HG03175 (cell line): ENCODE measurements around the gene TRIO.

Experiments used
- ATAC-seq: cut with Tn5 transposase; IDR thresholded peaks from one replicate; pipeline ENCODE4 v1.9.1; 2021; ENCODE audit warnings: mild to moderate bottlenecking, moderate library complexity; ENCODE audit not compliant: unreplicated experiment

TRIO gene

GRCh38 chr5:14492331-14492964, 349.3 kb downstream of the TRIO start:
- no peak for ATAC-seq

GRCh38 chr5:14495301-14495700, 352.2 kb downstream of the TRIO start:
- ATAC-seq: no peak

- no peak for ATAC-seq
These were observed 354.2 kb downstream of the TRIO start for GRCh38 chr5:14497311-14497710.

- no peak for ATAC-seq
These were observed 358.5 kb downstream of the TRIO start for GRCh38 chr5:14501353-14502293.

- ATAC-seq: no peak
These were observed 359.1 kb downstream of the TRIO start for GRCh38 chr5:14502294-14502690.

- ATAC-seq: no peak
These were observed 360.0 kb downstream of the TRIO start for GRCh38 chr5:14503017-14503680.

- ATAC-seq: no peak
These were observed 360.7 kb downstream of the TRIO start for GRCh38 chr5:14503681-14504331.

- no peak for ATAC-seq
These were observed 361.2 kb downstream of the TRIO start for GRCh38 chr5:14504332-14504727.

- ATAC-seq: no peak
These were observed 361.7 kb downstream of the TRIO start for GRCh38 chr5:14504816-14505215.

GRCh38 chr5:14505310-14506139, 362.4 kb downstream of the TRIO start:
- no peak for ATAC-seq

GRCh38 chr5:14506140-14506538, 363.0 kb downstream of the TRIO start:
- no peak for ATAC-seq

- ATAC-seq: no peak
These were observed 363.5 kb downstream of the TRIO start for GRCh38 chr5:14506661-14507060.

- no peak for ATAC-seq
These were observed 364.2 kb downstream of the TRIO start for GRCh38 chr5:14507156-14507941.

GRCh38 chr5:14508046-14508445, 364.9 kb downstream of the TRIO start:
- no peak for ATAC-seq

- no peak for ATAC-seq
These were observed 366.4 kb downstream of the TRIO start for GRCh38 chr5:14509556-14509955.

- no peak for ATAC-seq
These were observed 367.1 kb downstream of the TRIO start for GRCh38 chr5:14510156-14510734.

- no peak for ATAC-seq
These were observed 367.7 kb downstream of the TRIO start for GRCh38 chr5:14510880-14511279.

- ATAC-seq: no peak
These were observed 369.4 kb downstream of the TRIO start for GRCh38 chr5:14512574-14512973.

GRCh38 chr5:14513266-14513665, 370.1 kb downstream of the TRIO start:
- ATAC-seq: no peak
